Neutrophil (primary cell): Measurements from ENCODE around the gene GAPDHS.

Experiments used
- H3K27ac ChIP-seq: fragments of 200-600 bp; sonication (generic); 2 replicates; pipeline ENCODE4 v1.5.1; 2016; ENCODE audit warnings: mild to moderate bottlenecking, moderate library complexity
- H3K27me3 ChIP-seq: fragments of 200-600 bp; sonication (generic); 2 replicates; pipeline ENCODE4 v1.6.0; 2016; ENCODE audit warnings: mild to moderate bottlenecking
- H3K36me3 ChIP-seq: fragments of 200-600 bp; sonication (generic); 2 replicates; pipeline ENCODE4 v1.5.1; 2017
- H3K4me1 ChIP-seq, 2 experiments: fragments of 200-600 bp in 1 of 2; sonication (generic) in 1 of 2; 1 replicate in 1 of 2; 2 replicates in 1 of 2; pipeline versions ENCODE4 v1.5.1 to v1.6.1; 2013 to 2016; ENCODE audit warnings: low read depth in 1 of 2, low read length in 1 of 2, mild to moderate bottlenecking in 1 of 2, moderate library complexity in 1 of 2; ENCODE audit not compliant: control insufficient read depth in 1 of 2, insufficient read depth in 1 of 2
- H3K4me3 ChIP-seq, 2 experiments: fragments of 200-600 bp in 1 of 2; sonication (generic) in 1 of 2; 1 replicate in 1 of 2; 2 replicates in 1 of 2; pipeline ENCODE4 v1.5.1; 2013 to 2016; ENCODE audit warnings: low read depth in 1 of 2, low read length in 1 of 2, mild to moderate bottlenecking in 1 of 2, moderate library complexity in 1 of 2
- H3K9me3 ChIP-seq: fragments of 200-600 bp; sonication (generic); 2 replicates; pipeline ENCODE4 v1.5.1; 2016
- TF ChIP-seq, protein P1 (sequence below): fragments of 200-600 bp; sonication (generic); IDR thresholded peaks from 2 replicates; pipeline ENCODE4 v1.5.1; 2016; ENCODE audit warnings: antibody characterized with exemption

The GAPDHS gene

DNA sequence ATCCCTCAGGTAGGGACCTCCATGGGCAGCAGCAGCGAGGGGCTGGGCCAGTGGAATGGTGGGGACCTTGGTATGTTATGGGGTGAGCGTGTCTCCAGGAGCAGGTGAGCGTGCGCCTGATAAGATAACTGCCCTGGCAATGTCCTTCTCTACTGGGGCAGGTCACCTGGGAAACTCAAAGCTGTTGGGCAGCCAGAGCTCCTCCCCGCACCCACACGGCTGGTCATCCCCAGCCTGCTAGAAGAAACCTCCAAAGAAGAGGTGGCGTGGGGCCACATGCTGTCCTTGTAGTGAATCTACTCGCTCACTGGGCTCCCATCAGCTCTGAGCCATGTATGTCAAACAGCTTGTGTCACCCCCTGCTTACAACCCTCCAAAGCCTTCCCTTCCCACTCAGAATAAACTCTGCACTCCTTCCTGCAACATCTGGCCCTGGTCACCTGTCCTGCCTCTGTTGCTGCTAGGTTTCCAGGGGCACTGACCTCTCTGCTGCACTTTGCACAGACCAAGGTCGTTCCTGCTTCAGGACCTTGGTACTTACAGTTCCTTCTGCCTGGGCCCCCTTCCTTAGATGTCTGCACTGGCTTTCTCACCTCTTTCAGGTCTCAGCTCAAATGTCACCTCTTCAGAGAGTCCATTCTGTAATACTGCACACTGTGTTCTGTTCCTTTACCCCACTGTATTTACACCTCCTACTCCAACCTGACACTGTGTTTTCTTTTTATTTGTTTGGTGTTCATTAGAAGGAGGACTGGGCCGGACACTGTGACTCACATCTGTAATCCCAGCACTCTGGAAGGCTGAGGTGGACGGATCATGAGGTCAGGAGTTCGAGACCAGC lies 32.0 kb downstream of the GAPDHS start:
- no peaks in the 10 kb centered on the region for H3K4me1 ChIP-seq
- no peak overlapping the region for H3K27ac ChIP-seq
- H3K9me3 ChIP-seq = no peaks in the 10 kb centered on the region
- no peak overlapping the region for H3K4me3 ChIP-seq
- H3K27me3 ChIP-seq = peaks cover 21% of the 10 kb centered on the region
- TF ChIP-seq, protein P1, sequence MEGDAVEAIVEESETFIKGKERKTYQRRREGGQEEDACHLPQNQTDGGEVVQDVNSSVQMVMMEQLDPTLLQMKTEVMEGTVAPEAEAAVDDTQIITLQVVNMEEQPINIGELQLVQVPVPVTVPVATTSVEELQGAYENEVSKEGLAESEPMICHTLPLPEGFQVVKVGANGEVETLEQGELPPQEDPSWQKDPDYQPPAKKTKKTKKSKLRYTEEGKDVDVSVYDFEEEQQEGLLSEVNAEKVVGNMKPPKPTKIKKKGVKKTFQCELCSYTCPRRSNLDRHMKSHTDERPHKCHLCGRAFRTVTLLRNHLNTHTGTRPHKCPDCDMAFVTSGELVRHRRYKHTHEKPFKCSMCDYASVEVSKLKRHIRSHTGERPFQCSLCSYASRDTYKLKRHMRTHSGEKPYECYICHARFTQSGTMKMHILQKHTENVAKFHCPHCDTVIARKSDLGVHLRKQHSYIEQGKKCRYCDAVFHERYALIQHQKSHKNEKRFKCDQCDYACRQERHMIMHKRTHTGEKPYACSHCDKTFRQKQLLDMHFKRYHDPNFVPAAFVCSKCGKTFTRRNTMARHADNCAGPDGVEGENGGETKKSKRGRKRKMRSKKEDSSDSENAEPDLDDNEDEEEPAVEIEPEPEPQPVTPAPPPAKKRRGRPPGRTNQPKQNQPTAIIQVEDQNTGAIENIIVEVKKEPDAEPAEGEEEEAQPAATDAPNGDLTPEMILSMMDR = no peak
- no peaks in the 10 kb centered on the region for H3K36me3 ChIP-seq

GRCh38 chr19:35566738-35567137 lies 33.5 kb downstream of the GAPDHS start:
- H3K27ac ChIP-seq = no peak overlapping the region
- H3K4me3 ChIP-seq = no peak overlapping the region
- H3K36me3 ChIP-seq = no peaks in the 10 kb centered on the region
- H3K27me3 ChIP-seq = peaks cover 18% of the 10 kb centered on the region
- TF ChIP-seq, protein P1 = no peak
- H3K9me3 ChIP-seq = no peaks in the 10 kb centered on the region
- no peaks in the 10 kb centered on the region for H3K4me1 ChIP-seq

GRCh38 chr19:35569281-35569781 lies 36.1 kb downstream of the GAPDHS start:
- no peaks in the 10 kb centered on the region for H3K9me3 ChIP-seq
- H3K36me3 ChIP-seq = no peaks in the 10 kb centered on the region
- H3K4me1 ChIP-seq = no peaks in the 10 kb centered on the region
- TF ChIP-seq, protein P1 = no peak
- no peak overlapping the region for H3K4me3 ChIP-seq
- H3K27ac ChIP-seq = no peak overlapping the region
- peaks cover 17% of the 10 kb centered on the region for H3K27me3 ChIP-seq

- H3K27ac ChIP-seq = no peak overlapping the region
- H3K9me3 ChIP-seq = peaks cover 11% of the 10 kb centered on the region
- H3K27me3 ChIP-seq = peaks cover 17% of the 10 kb centered on the region
- TF ChIP-seq, protein P1 = no peak
- no peaks in the 10 kb centered on the region for H3K36me3 ChIP-seq
- H3K4me1 ChIP-seq = no peaks in the 10 kb centered on the region
- no peak overlapping the region for H3K4me3 ChIP-seq
Measured at GRCh38 chr19:35571406-35571965, 38.2 kb downstream of the GAPDHS start.

DNA sequence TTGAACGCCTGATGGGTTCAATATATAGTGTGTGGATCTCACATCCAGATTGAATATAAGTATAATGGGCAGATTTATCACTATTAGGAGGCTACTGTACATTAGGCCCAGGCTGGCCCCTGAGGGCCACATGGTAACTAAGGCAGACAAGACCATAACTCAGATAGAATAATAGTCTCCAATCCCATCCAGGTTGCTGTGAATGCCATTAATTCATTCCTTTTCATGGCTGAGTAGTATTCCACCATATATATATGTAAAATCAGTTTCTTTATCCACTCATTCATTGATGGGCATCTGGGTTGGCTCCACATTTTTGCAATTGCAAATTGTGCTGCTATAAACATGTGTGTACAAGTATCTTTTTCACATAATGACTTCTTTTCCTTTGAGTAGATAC lies 44.7 kb downstream of the GAPDHS start:
- Histone ChIP-seq H3K9me3 (peaks cover 20% of the 10 kb centered on the region), H3K4me3 (no peak overlapping the region), H3K27ac (no peak overlapping the region), H3K4me1 (no peaks in the 10 kb centered on the region), H3K36me3 (no peaks in the 10 kb centered on the region), H3K27me3 (peaks cover 5% of the 10 kb centered on the region)
- TF ChIP-seq, protein P1 = no peak
